K562 (cell line): ENCODE results near the gene PLAC1. TPM values are rescaled to one million over a fixed set of nuclear protein-coding genes. Genes with fewer than 3 reads are reported as not detected.

Experiments used
- ATAC-seq: fragments of 200-7000 bp; cut with Tn5 transposase; 3 replicates; pipeline ENCODE4 v1.9.1; 2020; ENCODE audit warnings: moderate library complexity
- BruUV-seq: library from RNA; stranded (reverse); fragments of 400-500 nt; replicated peaks from 2 replicates; lab custom pipeline; 2021; lab: Mats Ljungman, UMichigan
- CTCF ChIA-PET: fragments of 300-600 bp; formaldehyde crosslinking; extraction: SDS; loops from one replicate; lab custom pipeline; 2021; ENCODE audit warnings: low intra/inter-chr PET ratio; lab: Yijun Ruan, JAX
- POLR2A ChIA-PET: fragments of 300-600, 350-650 bp; sonication (Branson Sonifier 250); formaldehyde crosslinking; extraction: SDS; loops from one replicate; lab custom pipeline; 2021; ENCODE audit warnings: antibody characterized with exemption, inconsistent platforms; lab: Yijun Ruan, JAX
- DNase-seq, 4 experiments: peaks; one replicate each; pipeline versions ENCODE4 v3.0.0 to v3.0.0-alpha.2; 2011 to 2018; ENCODE audit warnings: low spot score in 3 of 4, mixed read lengths in 3 of 4; ENCODE audit errors: extremely low read depth in 1 of 4
- FAIRE-seq: peaks from 2 replicates; lab custom pipeline; 2011; peaks lifted over from hg19 to GRCh38; lab: Jason Lieb, UNC
- H2AFZ ChIP-seq: 2 replicates; pipeline ENCODE4 v1.6.0; 2011; ENCODE audit warnings: low read depth, low read length, control low read depth, inconsistent platforms
- H3K27ac ChIP-seq: fragments of 200-600 bp; 3 replicates; pipeline ENCODE4 v1.8.0; 2011; ENCODE audit warnings: low read depth, mild to moderate bottlenecking, control low read depth, inconsistent platforms, low read length, moderate library complexity, mixed read lengths; ENCODE audit errors: extremely low read depth
- H3K27me3 ChIP-seq, 2 experiments: fragments of 300-600 bp in 1 of 2; 2 replicates in 1 of 2; 3 replicates in 1 of 2; pipeline versions ENCODE4 v1.6.0 to v1.8.0; 2011; ENCODE audit warnings: inconsistent platforms in 2 of 2, low read length in 2 of 2, mild to moderate bottlenecking in 1 of 2, mixed read lengths in 1 of 2, moderate library complexity in 1 of 2; ENCODE audit not compliant: control insufficient read depth in 2 of 2, insufficient read depth in 2 of 2
- H3K36me3 ChIP-seq: fragments of 300-600 bp; 3 replicates; pipeline ENCODE4 v1.8.0; 2011; ENCODE audit warnings: mild to moderate bottlenecking, low read length, inconsistent platforms; ENCODE audit not compliant: control insufficient read depth, insufficient read depth
- H3K4me1 ChIP-seq, 2 experiments: fragments of 200-600 bp in 1 of 2; replicated peaks in 1 of 2; 2 replicates in 1 of 2; 3 replicates in 1 of 2; pipeline versions ENCODE4 v1.5.1 to v1.8.0; 2011; ENCODE audit warnings: inconsistent platforms in 2 of 2, low read length in 2 of 2, mild to moderate bottlenecking in 1 of 2, mixed read lengths in 1 of 2, moderate library complexity in 1 of 2; ENCODE audit not compliant: control insufficient read depth in 2 of 2, insufficient read depth in 2 of 2
- H3K4me2 ChIP-seq: 2 replicates; pipeline ENCODE4 v1.6.1; 2011; ENCODE audit warnings: low read length, control low read depth, inconsistent platforms, mixed read lengths; ENCODE audit not compliant: insufficient read depth
- H3K4me3 ChIP-seq: fragments of 200-600 bp; sonication (generic), shearing (Covaris generic); 2 replicates; pipeline ENCODE4 v1.5.1; 2016; ENCODE audit warnings: control low read depth, inconsistent platforms
- H3K79me2 ChIP-seq: fragments of 200-600 bp; 3 replicates; pipeline ENCODE4 v1.8.0; 2011; ENCODE audit warnings: low read length, inconsistent platforms; ENCODE audit not compliant: control insufficient read depth, insufficient read depth
- H3K9ac ChIP-seq, 2 experiments: 2 replicates each; pipeline versions ENCODE4 v1.6.0 to v1.6.1; 2011; ENCODE audit warnings: low read depth in 2 of 2, low read length in 2 of 2, control low read depth in 1 of 2, inconsistent platforms in 1 of 2, mild to moderate bottlenecking in 1 of 2, mixed read lengths in 1 of 2; ENCODE audit not compliant: insufficient read depth in 1 of 2
- H3K9me1 ChIP-seq: one replicate; pipeline ENCODE4 v1.6.0; 2011; ENCODE audit warnings: inconsistent platforms, mild to moderate bottlenecking, low read length, moderate library complexity; ENCODE audit not compliant: control insufficient read depth, insufficient read depth
- H3K9me3 ChIP-seq: replicated peaks from 2 replicates; pipeline ENCODE4 v1.5.1; 2011; ENCODE audit warnings: low read depth, low read length, inconsistent platforms; ENCODE audit not compliant: control insufficient read depth, insufficient read depth
- H4K20me1 ChIP-seq: replicated peaks from 2 replicates; pipeline ENCODE4 v1.6.1; 2011; ENCODE audit warnings: low read length, inconsistent platforms, mixed read lengths; ENCODE audit not compliant: control insufficient read depth, insufficient read depth
- ARNT ChIP-seq, 2 experiments: fragments of 450-650 bp; IDR thresholded peaks; 2 replicates each; pipeline ENCODE4 v1.6.1; 2016; ENCODE audit warnings: mild to moderate bottlenecking in 1 of 2
- HDAC8 ChIP-seq: fragments of 450-650 bp; IDR thresholded peaks from 2 replicates; pipeline ENCODE4 v1.6.1; 2016; ENCODE audit warnings: mild to moderate bottlenecking, missing genetic modification characterization, moderate library complexity, missing compliant biosample characterization
- PBX2 ChIP-seq, 2 experiments: IDR thresholded peaks in 1 of 2; conservative IDR thresholded peaks in 1 of 2; 2 replicates each; pipeline ENCODE4 v1.6.1; 2016; ENCODE audit warnings: low read depth in 2 of 2, mild to moderate bottlenecking in 1 of 2, missing compliant biosample characterization in 1 of 2, missing genetic modification characterization in 1 of 2, moderate library complexity in 1 of 2
- WGBS: fragments of 100-300 bp; shearing (Covaris generic); methylation state at CpG from one replicate; pipeline ENCODE4 v1.1.6; 2016; ENCODE audit warnings: low coverage, mixed read lengths; ENCODE audit not compliant: insufficient coverage; ENCODE audit errors: missing lambda C conversion rate; 5-methylcytosine and 5-hydroxymethylcytosine counted together
- in situ Hi-C: fragments of 300-500 bp; cut with MboI; formaldehyde crosslinking; loops from 4 replicates; pipeline ENCODE4 v1.15.0; 2018; ENCODE audit warnings: inconsistent platforms, mixed read lengths
- intact Hi-C: fragments of 100-400 bp; cut with micrococcal nuclease; formaldehyde crosslinking; loops from 2 replicates; pipeline ENCODE4 v1.14.2; 2022
- polyA plus RNA-seq, 8 experiments: library from polyadenylated mRNA; depleted of rRNA in 4 of 8; stranded (reverse) in 5 of 8; unstranded in 3 of 8; fragments of >200 nt; fragmentation: Nextera tagmentation in 2 of 8; fragmentation: Illumina TruSeq in 1 of 8; extraction: Ambion mirVana in 2 of 8; extraction: Trizol in 1 of 8; gene quantifications; 2 replicates each; pipeline versions ENCODE4 v1.2.1 to v1.2.3, GENCODE V29; 2011 to 2014; ENCODE audit warnings: inconsistent platforms in 1 of 8, missing spikeins in 1 of 8
- total RNA-seq, 7 experiments: library from RNA; depleted of rRNA in 6 of 7; stranded (reverse); fragments of >200 nt in 6 of 7; fragmentation: Illumina TruSeq in 2 of 7; extraction: Trizol in 2 of 7; gene quantifications; 2 replicates each; pipeline versions ENCODE4 v1.2.1 to v1.2.3, GENCODE V29; 2011 to 2021; ENCODE audit warnings: low replicate concordance in 1 of 7

Gene PLAC1
- total and polyA plus RNA-seq, 9 of the 15 experiments (the other 6 are each of a cell fraction or from before 2014, with no cell fraction given), result 0.82 to 9.1 (median 1.7) TPM

GRCh38 chrX:134571796-134572195 lies 86.5 kb downstream of the PLAC1 start:
- DNase-seq, result no peak
- no peaks in the 10 kb centered on the region for H3K36me3 ChIP-seq
- BruUV-seq, result no TSS peak
- in situ Hi-C loops, result no loop called here
- H3K9ac ChIP-seq, result no peak overlapping the region
- no peak for TF ChIP-seq ARNT (IDR thresholded peaks at IDR 0.05)
- no peak for TF ChIP-seq HDAC8 (tag)
- TF ChIP-seq PBX2 (CRISPR knock-in tag; IDR thresholded peaks at IDR 0.05; ENCODE audit: low read depth), result no peak
- peak; percentile 35 for TF ChIP-seq PBX2 (tag; conservative IDR thresholded peaks at IDR 0.05; ENCODE audit: low read depth)
- TF ChIP-seq, all 486 proteins: peak for 1
- Histone ChIP-seq H3K4me1 (peaks cover 0 to 13% of the 10 kb centered on the region in 2 experiments; a peak in 2 of 5 replicates), H3K4me3 (no peak overlapping the region), H2AFZ (no peak overlapping the region), H4K20me1 (no peaks in the 10 kb centered on the region), H3K27me3 (no peaks in the 10 kb centered on the region; a peak in 1 of 5 replicates), H3K79me2 (no peaks in the 10 kb centered on the region), H3K4me2 (no peak overlapping the region), H3K9me1 (no peaks in the 10 kb centered on the region), H3K9me3 (no peaks in the 10 kb centered on the region), H3K27ac (no peak overlapping the region)
- intact Hi-C loops, result no loop called here
- ATAC-seq (no peak), FAIRE-seq (no peak)
- WGBS, result 12% methylated on average over 5 of the region's 5 CpGs
- ChIA-PET POLR2A (interaction anchor here (1.0 kb wide), 1 partner anchor 13 kb away, joined by 3 read pairs; no protein-coding TSS in a partner anchor), CTCF (no interaction called here)
